GM19397 (cell line): ENCODE data around the gene TREH.

Source experiments
- ATAC-seq: cut with Tn5 transposase; IDR thresholded peaks from one replicate; pipeline ENCODE4 v1.9.1; 2021; ENCODE audit warnings: mild to moderate bottlenecking, moderate library complexity; ENCODE audit not compliant: unreplicated experiment

TREH gene

GRCh38 chr11:118632577-118633318 lies 46.7 kb downstream of the TREH start:
- no peak for ATAC-seq

GRCh38 chr11:118631142-118631909 lies 48.1 kb downstream of the TREH start:
- ATAC-seq: no peak

DNA sequence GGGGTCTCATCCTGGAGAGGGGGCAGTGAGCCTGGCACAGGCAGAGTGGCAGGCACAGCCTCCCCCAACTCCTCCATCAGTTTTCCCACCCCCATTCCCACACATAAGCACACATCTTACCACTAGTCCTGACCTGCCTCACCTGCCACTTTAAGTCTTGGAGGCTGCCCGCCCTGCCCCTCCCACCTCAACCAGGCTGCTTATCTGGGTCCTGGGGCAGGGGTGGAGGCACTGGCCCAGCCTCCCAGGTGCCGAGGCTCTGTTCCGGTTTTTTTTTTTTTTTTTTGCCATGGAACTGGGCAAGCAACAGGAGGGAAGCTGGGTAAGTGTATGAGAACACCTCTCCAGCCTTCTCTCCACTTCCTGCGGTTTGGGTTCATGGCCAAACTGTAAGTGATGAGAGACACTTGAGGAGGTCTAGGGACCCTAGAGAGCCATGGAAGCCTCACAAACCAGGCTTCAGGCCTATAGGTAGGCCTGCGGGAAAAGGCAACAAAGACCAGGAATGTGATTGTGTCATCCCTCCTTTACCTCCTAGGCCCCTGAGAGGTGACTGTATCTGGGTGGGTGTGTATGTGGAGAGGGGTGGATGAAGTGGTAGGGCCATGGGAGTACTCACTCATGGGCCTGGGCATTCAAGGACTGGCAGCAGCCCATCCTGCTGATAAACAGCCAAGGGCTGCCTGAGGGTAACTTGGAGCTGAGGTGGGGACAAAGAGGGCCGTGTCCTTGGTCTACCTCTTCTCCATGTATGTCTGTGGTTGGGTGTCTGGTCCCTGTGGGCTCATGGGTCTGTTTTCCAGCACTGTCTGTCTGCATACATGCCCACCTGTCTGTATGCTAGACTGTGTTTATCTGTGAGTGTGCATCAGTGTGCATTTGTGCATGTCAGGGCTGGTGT lies 49.4 kb downstream of the TREH start:
- no peak for ATAC-seq

DNA sequence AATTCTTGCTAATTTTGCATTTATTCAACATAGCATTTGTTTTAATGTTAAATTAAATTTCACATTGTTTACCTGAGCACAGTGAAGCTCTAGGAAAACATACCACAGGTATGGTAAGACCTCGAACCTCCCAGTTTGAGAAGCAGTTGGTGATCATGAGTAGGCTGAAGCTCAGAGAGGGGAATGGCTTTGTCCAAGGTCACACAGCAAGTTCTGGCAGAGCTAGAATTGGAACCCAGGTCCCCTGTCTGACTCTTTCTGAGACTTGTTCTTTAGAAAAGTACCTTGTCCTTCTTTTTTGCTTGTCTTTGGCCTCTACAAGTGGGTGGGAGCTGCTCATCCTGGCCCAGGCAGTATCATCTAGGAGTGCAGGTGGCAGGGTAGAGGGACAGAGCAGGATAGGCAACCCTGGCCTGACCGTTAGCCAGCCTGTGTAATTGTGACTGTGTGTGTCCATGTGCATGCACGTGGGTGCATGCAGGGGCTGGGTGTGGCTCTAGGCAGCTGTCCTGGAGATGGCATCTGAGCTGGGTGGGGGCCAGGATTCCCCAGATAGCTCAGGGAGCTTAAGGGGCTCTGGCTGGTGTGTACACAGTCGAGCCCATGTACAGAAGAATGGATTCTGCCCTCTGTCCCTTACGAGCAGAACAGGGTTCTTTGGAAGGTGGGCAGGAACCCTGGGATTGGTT lies 50.4 kb downstream of the TREH start:
- no peak for ATAC-seq

GRCh38 chr11:118628432-118628831 lies 51.0 kb downstream of the TREH start:
- no peak for ATAC-seq

- ATAC-seq: no peak
Observed at GRCh38 chr11:118628031-118628430, 51.4 kb downstream of the TREH start.

GRCh38 chr11:118627566-118627965 lies 51.9 kb downstream of the TREH start:
- ATAC-seq: no peak

- no peak for ATAC-seq
Observed at GRCh38 chr11:118625976-118626375, 53.5 kb downstream of the TREH start.

DNA sequence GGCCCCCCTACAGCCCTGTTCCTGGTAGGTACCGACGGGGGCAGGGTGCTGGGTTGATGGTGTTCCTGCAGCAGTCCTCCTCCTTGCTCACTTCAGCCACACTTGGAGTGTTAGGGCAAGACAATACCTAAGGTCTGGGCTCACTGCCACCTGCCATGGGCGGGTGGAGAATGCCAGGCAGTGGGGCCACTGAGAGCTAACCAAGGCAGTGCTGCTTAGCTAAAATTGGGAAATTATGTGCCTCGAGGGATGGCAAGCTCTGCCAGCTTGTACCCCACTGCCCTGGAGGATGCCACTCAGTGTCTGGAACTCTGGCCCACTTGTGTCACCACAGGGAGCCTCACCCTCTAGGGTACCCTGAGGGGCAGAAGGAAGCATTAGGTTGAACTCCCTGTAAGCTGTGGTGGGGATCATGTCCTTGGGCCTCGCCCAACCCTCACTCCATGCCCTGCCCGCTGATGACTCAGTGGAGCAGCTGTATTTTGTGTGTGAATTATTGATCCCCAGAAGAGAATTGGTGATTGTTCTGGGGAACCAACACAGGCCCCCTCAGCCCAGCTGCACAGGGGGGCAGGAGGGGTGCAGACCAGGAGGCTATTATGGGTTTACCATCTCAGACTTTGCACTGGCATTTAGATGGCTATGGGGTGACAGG lies 54.3 kb downstream of the TREH start:
- ATAC-seq: no peak

- ATAC-seq: no peak
Observed at GRCh38 chr11:118623269-118623655, 56.2 kb downstream of the TREH start.

DNA sequence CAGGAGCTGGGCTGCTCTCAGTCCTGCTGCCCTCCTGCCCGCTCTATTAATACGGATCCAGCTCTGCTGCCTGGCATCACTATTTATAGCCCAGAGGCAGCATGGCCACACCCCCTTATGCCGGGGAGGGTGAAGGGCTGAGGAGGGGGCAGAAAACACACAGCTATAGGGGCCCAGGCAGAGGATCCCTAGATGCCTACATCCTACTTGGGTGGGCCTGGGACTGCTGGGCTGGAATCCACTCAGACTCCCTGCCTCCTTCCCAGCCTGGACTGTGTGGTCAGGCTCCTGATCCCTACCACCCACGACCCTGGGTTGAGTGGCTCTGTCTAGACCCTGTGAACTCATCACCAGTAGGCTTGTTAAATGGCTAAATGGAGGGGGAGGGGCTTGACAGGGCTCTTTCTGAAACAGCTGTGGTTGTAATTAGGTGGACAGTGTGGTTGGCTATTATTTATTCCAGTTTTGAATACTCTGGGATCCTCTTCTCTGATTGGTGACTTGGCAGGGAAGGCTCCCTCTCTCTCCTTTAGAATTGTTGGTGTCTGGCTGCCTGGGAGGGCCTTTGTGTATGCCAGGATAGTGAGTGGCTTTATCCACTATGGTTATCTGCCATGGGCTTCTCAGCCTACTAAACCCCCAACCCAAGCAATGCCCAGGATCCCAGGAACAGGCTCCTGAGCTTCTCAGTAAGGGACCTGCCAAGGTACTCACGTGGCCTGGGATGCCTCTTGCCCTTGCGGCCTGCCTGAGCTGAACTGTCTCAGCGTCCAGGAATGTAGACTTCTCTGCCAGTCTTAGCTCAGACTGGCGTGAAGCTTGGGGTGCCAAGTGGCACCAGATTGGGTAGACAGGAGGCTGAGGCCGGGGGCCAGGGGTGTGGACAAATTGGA lies 56.8 kb downstream of the TREH start:
- ATAC-seq: no peak

- ATAC-seq: no peak
Observed at GRCh38 chr11:118621784-118622375, 57.6 kb downstream of the TREH start.

DNA sequence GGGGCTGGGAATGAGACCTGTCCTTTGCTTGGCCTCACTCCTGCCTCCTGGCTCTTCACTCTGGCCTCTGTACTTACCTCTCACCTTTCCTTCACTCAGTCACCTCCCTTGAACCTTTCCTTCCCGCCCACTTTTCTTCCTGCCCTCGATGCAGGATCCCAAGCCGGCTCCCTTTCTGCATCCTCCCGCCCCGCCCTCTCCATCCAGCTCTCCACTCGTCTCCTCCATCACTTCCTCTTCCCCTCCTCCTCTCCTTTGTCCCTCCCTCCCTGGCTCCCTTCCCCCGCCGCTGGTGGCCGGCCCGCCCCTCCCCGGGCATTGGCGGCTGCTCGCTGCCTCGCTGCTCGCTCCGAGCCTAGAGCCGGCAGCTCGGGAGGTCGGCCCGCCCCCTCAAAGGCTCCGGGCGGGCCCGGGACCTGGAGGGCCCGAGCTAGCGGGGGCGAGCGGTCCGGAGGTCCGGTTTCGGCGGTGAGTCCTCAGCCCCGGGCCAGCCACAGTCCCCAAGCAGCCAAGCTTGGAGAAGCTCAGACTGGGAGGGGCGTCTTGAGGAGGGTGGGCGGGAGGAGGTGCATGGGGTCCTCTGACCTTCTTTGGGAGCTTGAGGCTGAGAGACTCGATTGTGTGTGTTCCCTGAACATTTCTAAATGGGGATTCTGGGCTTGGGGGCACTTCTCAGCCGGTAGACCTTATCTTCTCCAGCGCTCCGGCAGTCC lies 58.2 kb downstream of the TREH start:
- no peak for ATAC-seq

- ATAC-seq: no peak
Observed at GRCh38 chr11:118620529-118621070, 58.9 kb downstream of the TREH start.

- no peak for ATAC-seq
Observed at GRCh38 chr11:118619444-118620197, 59.8 kb downstream of the TREH start.

- no peak for ATAC-seq
Observed at GRCh38 chr11:118618991-118619375, 60.5 kb downstream of the TREH start.
